Left cardiac atrium (tissue), 4 donors: ENCODE data around the gene ZBTB47. TPM values are rescaled to one million over a fixed set of nuclear protein-coding genes. Genes with fewer than 3 reads are reported as not detected.

Experiments used
- ATAC-seq, 2 donors: fragments of 200-7000 bp; cut with Tn5 transposase; one replicate each; pipeline ENCODE4 v1.9.1; 2020; ENCODE audit warnings: mild to moderate bottlenecking in 2 of 2, moderate library complexity in 2 of 2
- DNase-seq: peaks from one replicate; pipeline ENCODE4 v3.0.0-alpha.2; 2020
- intact Hi-C, 2 donors: fragments of 100-400 bp; cut with DNase I; formaldehyde crosslinking; loops; one replicate each; pipeline versions ENCODE4 v1.14.1 to v1.15.1; 2022 to 2023
- long read RNA-seq: library from polyadenylated mRNA; unstranded; transcript quantifications from one replicate; pipeline ENCODE4 v2.0.0, GENCODE V29; 2021
- total RNA-seq, 2 donors: library from RNA; stranded (reverse); fragmentation: NEBNext Ultra II Directional; extraction: Animal tissue kit (Norgen Biotek cat#: 25700); gene quantifications; one replicate each; pipeline ENCODE4 v1.2.1, GENCODE V29; 2021
- donor health status: DM: no; HTN: yes; CAD: no.
- donor health status: DM: no; HTN: yes; CAD: no; lungs with severe emphysema.
- donor health status: DM: yes; HTN: yes; CAD: no.
- donor health status: Dilated cardiomyopathy.

The ZBTB47 gene
- 100 to 1,000 TPM in 1 of 2 donors, 10 to 100 TPM in 1; 68.5 to 108 TPM for total RNA-seq
- long read RNA-seq, partial matches to known transcripts: 33 of 79 reads
- long read RNA-seq, other reads (novel, unspliced or antisense): 46 of 79 reads

DNA sequence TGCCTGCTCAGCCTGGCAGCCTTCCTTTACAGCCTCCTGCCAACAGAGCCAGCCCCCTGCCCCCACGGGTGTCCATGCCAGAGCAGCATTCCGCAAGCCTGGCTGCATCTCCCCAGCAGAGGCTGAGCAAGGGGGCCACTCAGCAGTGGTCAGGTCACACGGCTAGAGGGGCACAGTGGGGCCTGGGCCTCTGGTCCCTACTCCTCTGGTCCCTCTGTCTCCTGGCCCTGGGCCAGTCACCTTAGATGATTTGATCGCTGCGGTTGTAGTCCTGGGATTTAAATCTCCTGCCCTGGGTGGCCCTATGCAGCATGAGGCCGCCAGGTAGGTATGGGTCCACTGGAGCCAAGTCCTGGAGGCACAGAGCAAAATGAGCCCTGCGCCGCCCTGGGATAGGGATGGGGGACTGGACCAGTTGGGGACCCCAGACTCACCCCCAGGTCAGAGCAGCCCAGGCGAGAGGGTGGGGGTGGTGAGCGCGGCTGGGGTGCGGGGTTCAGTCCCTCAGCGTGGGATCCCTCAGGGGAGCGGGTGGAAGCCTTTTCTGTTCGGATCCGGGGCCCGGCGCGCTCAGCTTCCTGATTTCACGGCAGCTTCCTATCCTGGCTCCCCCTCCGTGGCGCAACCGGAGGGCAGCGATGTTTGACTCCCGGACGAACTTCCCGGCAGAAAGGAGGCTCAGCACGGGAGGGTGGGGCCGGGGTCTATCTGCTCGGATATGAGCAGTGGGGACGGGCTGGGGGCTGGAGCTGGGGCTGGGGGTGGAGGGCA, at the start of gene ZBTB47:
Gene ZBTB47 (plus strand): TSS at position 138 of the 771 bp plus-strand sequence. CDS start 4,659 bp downstream, outside the sequence.
- DNase-seq: peak; percentile 82
- peak; percentile 33 to 54 for ATAC-seq
- intact Hi-C loops: no loop called here

DNA sequence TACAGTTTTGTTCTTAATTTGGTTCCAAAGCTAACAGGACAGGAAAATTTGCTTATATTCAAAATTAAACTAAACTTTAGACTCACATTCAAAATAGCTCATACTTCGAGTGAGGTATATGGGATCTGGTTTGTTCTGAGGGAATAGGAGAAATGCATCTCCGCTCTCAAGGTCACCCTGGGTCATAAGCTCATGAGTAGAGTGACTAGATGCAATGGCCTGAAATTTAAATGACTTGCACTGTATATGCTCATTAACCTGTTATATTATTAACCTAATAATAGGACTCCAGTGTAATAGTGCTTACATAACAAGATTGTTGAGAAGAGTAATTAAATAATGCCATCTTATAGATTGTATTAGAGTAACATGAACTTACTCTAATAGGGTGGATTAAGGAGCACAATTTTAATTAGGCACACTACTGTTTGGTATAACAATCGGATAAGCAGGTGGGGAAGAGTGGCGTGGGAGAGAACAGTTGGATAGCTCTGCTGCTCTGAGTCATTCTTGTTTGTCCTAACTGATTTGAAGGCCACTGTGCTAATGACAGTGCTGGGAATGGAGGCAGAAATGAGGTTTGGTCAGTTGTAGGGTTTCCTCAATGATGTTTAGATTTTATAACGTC, 47.8 kb upstream of the ZBTB47 start:
- DNase-seq (no peak), ATAC-seq (peak in 1 of 2 donors; percentile 41)
- intact Hi-C loops: loop anchor here in 1 of 2 donors (5.0 kb wide), 1 partner anchor 42 kb away; no protein-coding TSS in a partner anchor

DNA sequence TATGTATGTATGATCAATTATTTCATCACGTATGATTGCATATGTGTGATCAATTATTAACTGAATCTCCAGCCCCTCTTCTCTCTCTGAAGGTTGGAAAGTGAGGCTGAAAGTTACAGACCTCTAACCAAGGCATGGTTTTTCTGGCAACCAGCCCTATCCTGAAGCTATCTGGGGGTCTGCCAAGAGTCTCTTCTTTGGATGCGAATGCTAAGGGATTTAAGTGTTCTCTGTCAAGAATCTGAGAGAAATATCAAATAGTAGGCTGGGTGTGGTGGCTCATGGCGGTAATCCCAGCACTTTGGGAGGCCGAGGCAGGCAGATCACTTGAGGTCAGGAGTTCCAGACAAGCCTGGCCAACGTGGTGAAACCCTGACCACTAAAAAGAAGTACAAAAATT, 44.9 kb upstream of the ZBTB47 start:
- intact Hi-C loops: loop anchor here in 1 of 2 donors (5.0 kb wide), 1 partner anchor 39 kb away; no protein-coding TSS in a partner anchor
- ATAC-seq (peak; percentile 13 to 33), DNase-seq (no peak)

DNA sequence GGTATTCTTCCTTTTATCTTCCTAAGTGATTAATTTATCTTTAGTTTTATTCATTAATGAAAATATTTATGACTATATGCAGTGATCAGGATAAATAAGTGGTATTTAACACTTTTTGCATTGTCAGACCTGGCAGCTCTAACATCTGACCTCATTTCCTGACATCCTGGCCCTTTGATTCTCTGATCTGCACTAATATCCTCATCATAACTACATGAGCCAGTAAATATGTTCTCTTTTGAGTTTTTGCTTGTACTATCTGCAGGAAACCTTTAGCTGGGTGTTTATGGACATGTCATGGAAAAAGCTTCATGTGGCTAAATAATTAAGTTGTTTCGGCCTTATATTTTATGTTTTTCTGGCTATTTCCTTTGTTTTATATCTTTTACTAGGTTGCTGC, 42.5 kb upstream of the ZBTB47 start:
- intact Hi-C loops: no loop called here
- no peak for DNase-seq
- ATAC-seq: no peak

DNA sequence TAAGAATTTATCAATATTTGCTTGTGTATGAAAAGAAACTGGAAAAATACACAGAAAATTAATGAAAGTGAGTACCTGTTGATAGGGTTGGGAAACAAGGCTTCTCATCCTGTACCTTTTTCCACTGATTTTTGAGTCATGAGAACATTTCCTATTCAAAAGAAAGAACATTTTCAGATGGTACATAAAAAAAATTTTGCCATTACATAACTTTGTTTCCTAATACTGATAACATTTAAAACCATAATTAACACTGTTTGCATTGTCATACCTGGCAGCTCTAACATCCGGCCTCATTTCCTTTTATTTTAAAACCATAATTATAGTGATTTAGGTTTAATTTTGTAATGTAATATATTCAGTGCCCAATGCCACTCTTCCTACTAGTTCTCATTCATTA, 41.3 kb upstream of the ZBTB47 start:
- ATAC-seq: no peak
- no peak for DNase-seq
- intact Hi-C loops: no loop called here

DNA sequence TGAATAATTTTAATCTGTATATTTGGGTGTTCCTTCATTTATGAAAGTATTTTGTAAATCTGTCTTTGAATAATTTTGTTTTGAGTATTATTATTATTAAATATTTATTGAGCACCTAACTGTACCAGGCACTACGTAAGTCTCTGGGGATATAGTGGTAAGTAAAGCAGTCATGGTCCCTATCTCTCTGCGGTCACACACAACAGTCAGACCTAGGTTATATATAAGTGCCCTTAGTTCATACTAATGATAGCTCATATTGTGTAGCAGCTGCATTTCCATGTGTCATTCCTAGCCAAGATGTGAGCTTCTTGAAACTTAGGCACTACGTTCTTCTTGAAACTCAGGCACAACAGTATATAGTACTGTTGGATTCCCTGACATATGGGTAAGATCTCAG, 40.6 kb upstream of the ZBTB47 start:
- intact Hi-C loops: no loop called here
- ATAC-seq: no peak
- DNase-seq: no peak

DNA sequence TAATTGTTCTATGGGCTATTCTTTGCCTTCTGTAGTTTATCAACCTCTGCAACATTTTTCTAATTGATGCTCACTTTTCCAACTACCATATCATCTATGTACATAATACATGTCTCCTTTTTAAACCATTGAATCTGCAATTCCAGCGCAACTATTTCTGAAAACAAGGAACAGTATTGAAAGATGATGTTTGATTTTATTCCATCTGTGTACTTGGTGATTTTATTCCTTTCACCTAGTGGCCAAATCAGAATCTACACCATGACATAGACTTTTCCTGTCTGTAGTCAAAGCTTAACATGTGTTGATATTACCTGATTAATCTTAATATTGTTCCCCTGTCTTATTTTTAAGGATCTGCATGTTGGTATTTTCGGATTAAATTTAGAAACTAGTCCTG, 40.0 kb upstream of the ZBTB47 start:
- no peak for ATAC-seq
- intact Hi-C loops: no loop called here

DNA sequence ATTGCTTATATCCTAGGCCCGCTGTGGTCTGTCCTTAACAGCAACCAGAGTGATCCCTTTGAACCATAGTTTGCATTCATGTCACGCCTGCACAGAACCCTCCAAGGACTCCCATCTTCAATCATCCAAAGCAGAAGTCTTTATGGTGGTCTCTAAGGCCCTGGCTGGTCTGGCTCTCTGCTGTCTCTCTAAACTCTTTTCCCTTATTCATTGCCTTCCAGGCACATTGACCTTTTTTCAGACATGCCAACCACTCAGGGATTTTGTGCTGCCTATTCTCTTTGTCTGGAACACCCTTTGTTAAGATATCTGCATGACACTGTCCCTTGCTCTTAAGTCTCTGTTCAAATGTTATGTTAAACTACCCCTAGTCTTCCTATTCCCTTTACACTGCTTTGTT, 21.9 kb upstream of the ZBTB47 start:
- intact Hi-C loops: no loop called here
- no peak for DNase-seq
- no peak for ATAC-seq

More for the DNA sequence above, 40.0 kb upstream of the ZBTB47 start:
- no peak for DNase-seq

DNA sequence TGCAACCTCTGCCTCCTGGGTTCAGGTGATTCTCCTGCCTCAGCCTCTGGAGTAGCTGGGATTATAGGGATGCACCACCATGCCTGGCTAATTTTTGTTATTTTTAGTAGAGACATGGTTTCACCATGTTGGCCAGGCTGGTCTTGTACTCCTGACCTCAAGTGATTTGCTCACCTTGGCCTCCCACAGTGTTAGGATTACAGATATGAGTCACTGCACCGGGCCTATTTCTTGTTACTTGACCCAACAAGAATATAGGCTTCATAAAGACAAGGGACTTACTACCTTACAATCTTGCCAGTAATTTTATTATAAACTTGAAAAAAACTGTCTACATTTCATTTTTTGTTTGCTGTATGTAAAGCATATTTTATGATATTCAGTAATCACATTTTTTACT, 21.4 kb upstream of the ZBTB47 start:
- no peak for ATAC-seq
- no peak for DNase-seq
- intact Hi-C loops: no loop called here

DNA sequence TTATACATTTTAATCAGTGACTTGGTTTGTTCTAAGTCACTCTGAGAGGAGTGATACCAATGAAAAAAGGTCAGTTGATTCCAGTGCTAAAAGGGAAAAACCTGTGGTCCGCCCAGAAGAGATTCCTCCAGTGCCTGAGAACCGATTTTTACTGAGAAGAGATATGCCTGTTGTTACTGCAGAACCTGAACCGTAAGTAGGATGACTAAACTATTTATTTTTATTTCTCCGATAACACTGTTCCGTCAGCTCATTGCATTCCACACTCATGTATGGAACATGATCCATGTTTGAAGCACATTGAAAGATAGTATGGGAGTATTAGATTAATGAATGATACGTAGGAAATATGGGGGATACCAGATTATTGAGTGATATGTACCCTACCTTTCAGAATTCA, 20.0 kb upstream of the ZBTB47 start:
- intact Hi-C loops: no loop called here
- DNase-seq (no peak), ATAC-seq (no peak)

DNA sequence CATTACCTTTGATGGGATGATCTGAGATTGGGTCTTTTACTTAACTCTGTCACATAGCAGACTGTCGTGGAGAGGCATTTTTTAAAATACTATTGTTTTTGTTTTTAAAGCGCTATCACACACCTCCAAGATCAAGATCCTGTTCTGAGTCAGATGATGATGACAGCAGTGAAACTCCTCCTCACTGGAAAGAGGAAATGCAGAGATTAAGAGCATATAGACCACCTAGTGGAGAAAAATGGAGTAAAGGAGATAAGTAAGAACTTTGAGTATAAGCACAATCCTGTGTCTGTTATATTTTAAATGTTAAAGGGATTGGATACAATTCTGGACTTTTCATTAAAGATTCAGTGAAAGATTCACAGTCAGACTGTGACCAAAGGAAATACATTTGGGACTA, 18.4 kb upstream of the ZBTB47 start:
- no peak for ATAC-seq
- DNase-seq: no peak
- intact Hi-C loops: no loop called here

DNA sequence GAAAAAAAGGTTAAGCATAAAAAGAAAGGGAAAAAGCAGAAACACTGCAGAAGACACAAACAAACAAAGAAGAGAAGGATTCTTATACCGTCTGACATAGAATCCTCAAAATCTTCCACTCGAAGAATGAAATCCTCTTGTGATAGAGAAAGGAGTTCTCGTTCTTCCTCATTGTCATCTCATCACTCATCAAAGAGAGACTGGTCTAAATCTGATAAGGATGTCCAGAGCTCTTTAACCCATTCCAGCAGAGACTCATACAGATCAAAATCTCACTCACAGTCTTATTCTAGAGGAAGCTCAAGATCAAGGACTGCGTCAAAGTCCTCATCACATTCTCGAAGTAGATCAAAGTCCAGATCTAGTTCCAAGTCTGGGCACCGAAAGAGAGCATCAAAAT, 16.5 kb upstream of the ZBTB47 start:
- no peak for ATAC-seq
- intact Hi-C loops: no loop called here
- no peak for DNase-seq

DNA sequence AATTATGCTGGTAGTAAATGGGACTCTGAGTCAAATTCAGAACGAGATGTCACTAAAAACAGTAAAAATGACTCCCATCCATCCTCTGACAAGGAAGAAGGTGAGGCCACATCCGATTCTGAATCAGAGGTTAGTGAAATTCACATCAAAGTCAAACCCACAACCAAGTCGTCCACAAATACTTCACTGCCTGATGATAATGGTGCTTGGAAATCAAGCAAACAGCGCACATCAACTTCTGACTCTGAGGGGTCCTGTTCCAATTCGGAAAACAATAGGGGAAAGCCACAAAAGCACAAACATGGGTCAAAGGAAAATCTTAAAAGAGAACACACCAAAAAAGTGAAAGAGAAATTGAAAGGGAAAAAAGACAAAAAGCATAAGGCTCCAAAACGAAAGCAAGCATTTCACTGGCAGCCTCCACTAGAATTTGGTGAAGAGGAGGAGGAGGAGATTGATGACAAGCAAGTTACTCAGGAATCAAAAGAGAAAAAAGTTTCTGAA, 15.1 kb upstream of the ZBTB47 start:
- ATAC-seq (no peak), DNase-seq (no peak)
- intact Hi-C loops: no loop called here

DNA sequence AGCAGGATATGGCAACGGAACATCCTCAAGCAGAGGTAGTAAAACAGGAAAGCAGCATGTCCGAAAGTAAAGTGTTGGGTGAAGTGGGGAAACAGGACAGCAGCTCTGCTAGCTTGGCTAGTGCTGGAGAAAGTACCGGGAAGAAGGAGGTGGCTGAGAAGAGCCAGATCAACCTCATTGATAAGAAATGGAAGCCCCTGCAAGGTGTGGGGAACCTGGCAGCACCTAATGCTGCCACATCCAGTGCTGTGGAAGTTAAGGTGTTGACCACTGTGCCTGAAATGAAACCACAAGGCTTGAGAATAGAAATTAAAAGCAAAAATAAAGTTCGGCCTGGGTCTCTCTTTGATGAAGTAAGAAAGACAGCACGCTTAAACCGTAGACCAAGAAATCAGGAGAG, 14.3 kb upstream of the ZBTB47 start:
- intact Hi-C loops: no loop called here
- no peak for ATAC-seq
- DNase-seq: no peak

DNA sequence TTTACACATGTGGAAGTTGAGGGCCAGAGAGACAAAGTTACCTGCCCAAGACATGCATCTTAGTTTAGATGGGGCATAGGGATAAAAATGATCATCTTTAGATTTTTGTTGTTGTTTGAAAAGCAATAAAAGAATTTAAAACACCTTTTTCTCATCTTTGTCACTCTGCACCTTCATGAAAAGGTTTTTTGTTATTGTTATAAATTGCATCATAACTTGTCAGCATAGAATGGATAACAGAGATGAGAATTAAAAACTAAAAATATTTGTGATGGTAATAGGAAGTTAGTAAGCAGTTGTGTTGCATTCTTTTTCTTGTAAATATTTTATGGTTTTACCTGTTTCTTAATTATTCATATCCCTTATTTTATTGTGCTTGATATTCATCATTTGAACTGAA, 13.4 kb upstream of the ZBTB47 start:
- intact Hi-C loops: no loop called here
- no peak for ATAC-seq
- DNase-seq: no peak

DNA sequence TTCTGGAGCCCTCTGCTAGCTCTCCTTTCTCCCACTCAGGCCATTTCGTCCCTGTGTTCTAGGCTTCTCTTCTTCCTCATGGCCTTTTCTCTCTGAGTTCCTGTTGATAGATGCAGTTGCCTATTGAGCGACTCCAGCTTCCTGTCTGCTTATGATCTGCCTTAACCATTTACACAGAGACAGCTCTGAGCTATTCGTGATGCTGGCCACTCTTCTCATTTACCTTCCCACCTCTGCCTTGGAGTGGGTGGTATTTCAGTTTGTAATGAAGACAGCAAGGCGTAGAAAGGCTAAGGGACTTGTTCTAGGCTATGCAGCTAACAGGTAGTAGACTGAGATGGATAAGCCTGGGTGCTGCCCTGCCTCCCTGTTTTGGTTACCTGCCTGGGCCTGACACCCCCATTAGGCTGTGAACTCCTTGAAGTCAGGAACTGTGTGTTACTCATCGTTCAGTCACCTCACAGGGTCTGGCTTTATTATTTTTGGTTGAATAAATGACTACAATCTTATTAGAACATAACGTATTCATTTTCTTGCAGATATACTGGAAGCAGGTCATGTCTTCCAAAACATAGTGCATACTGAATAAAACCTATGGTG, 12.6 kb upstream of the ZBTB47 start:
- intact Hi-C loops: no loop called here
- ATAC-seq: no peak
- DNase-seq: no peak

DNA sequence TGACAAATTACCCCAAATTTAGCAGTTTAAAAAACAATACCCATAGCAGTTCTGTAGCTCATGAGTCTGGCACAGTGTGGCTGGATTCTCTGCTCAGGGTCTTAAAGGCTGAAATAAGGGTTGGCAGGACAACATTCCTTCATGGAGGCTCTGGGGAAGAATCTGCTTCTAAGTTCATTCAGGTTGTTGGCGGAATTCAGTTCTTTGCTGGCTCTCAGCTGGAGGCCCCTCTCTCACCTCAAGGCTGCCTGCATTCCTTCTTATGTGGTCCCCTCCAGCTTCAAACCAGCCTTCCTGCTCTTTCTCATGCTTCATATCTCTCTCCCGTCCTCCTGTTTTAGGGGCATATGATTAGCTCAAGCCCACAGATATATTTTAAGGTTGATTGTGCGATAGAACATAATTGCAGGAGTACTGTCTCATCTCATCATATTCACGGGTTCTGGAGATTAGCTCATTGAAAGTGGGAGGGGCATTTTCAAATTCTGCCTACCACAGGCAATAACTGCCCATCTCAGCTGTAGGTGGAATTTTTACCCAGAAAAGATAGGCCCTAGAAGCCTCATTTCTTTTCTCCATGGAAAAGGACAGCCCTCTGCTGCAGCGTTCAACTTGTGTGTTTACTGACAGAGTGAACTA, 5.6 kb upstream of the ZBTB47 start:
- no peak for ATAC-seq
- DNase-seq: no peak
- intact Hi-C loops: loop anchor here in 1 of 2 donors (5.0 kb wide), 1 partner anchor 41 kb away; no protein-coding TSS in a partner anchor

DNA sequence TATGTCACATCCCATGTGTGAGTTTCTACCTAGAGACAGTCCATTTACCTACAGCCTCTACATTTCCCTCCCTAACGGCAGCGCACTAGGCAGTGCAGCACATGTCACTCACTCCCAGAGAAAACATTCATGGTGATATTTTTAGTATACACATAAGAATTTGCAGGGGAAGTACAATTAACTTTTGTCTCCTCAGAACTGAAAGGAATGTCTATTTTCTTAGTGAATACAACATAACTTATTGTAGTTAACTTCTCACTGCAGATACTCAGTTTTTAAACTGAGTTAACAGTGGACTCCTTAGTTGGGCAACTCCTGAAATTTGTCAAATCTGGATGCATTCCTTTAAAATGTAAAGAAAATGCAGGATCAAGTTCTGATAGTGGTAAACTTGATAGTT, 4.5 kb upstream of the ZBTB47 start:
- no peak for ATAC-seq
- intact Hi-C loops: loop anchor here in 1 of 2 donors (5.0 kb wide), 1 partner anchor 42 kb away; no protein-coding TSS in a partner anchor
- no peak for DNase-seq

DNA sequence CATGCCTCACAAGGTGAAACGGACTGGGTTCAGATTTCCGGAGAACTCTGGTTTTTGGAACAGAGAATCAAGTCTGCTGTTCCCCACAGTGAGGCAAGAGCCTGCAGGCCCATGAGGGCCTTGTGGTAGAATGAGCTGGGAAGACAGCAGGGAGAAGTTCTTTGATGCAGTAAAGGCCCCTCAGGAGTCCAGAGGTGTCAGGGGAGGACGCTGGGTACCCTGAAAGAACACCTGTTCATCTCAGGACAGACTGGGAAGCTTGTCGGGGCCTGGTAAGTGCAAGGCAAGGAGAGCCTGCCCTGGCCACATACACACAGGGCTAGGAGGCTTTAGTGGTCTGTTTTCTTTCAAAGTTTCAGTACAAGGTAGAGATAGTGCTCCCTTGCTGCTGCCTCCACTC, 3.7 kb upstream of the ZBTB47 start:
- no peak for ATAC-seq
- intact Hi-C loops: loop anchor here in 1 of 2 donors (5.0 kb wide), 1 partner anchor 42 kb away; no protein-coding TSS in a partner anchor
- no peak for DNase-seq
